ENCODE results near the gene IQGAP3.

DNA sequence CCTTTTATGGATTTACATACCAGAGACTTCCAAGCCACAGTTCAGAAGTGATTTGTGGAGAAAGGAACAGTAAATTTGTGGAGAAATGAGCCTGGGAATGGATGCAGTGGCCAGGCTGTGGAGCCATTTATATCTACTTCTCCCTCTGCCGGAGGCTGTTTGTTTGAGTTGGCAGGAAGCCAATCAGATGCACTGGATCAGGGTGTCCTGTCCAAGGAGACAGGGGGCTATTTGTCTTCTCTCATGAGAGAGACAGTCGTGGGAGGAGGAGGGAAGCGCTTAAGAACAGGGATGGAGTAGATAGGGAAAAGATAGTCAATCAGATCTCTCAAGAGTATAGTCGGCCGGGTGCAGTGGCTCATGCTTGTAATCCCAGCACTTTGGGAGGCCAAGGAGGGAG is 44.1 kb upstream of the IQGAP3 start:
- TF ChIP-seq, protein P1, sequence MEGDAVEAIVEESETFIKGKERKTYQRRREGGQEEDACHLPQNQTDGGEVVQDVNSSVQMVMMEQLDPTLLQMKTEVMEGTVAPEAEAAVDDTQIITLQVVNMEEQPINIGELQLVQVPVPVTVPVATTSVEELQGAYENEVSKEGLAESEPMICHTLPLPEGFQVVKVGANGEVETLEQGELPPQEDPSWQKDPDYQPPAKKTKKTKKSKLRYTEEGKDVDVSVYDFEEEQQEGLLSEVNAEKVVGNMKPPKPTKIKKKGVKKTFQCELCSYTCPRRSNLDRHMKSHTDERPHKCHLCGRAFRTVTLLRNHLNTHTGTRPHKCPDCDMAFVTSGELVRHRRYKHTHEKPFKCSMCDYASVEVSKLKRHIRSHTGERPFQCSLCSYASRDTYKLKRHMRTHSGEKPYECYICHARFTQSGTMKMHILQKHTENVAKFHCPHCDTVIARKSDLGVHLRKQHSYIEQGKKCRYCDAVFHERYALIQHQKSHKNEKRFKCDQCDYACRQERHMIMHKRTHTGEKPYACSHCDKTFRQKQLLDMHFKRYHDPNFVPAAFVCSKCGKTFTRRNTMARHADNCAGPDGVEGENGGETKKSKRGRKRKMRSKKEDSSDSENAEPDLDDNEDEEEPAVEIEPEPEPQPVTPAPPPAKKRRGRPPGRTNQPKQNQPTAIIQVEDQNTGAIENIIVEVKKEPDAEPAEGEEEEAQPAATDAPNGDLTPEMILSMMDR (IDR thresholded peaks at IDR 0.05), result no peak
- TF ChIP-seq EP300 (IDR thresholded peaks at IDR 0.05), result peak in 2 of 4 donors; percentile 69 to 84
